HepG2 (cell line): Measurements from ENCODE around the gene PYGO2. TPM values are rescaled to one million over a fixed set of nuclear protein-coding genes. Genes with fewer than 3 reads are reported as not detected.
A peak's percentile ranks its signal among the peaks of the same experiment; 100 is the strongest.

Experiments used
- DMAP1 ChIP-seq: IDR thresholded peaks from 2 replicates; pipeline ENCODE4 v1.6.1; 2016
- NR3C1 ChIP-seq: sonication (generic); formaldehyde crosslinking; IDR thresholded peaks from 2 replicates; pipeline ENCODE4 v1.4.0; 2020; ENCODE audit warnings: missing genetic modification reagents
- TBP ChIP-seq: sonication (generic); formaldehyde crosslinking; IDR thresholded peaks from 2 replicates; pipeline ENCODE4 v1.5.0; 2020; ENCODE audit warnings: missing genetic modification reagents
- ZNF780A ChIP-seq: sonication (generic); formaldehyde crosslinking; IDR thresholded peaks from 2 replicates; pipeline ENCODE4 v1.8.0; 2022; ENCODE audit warnings: mild to moderate bottlenecking, missing genetic modification reagents, moderate library complexity
- ZNF841 ChIP-seq: sonication (generic); formaldehyde crosslinking; IDR thresholded peaks from 2 replicates; pipeline ENCODE4 v1.8.1; 2023; ENCODE audit warnings: missing genetic modification reagents, borderline replicate concordance
- ZSCAN21 ChIP-seq: sonication (generic); formaldehyde crosslinking; IDR thresholded peaks from 2 replicates; pipeline ENCODE4 v1.8.0; 2022; ENCODE audit warnings: mild to moderate bottlenecking, missing genetic modification reagents, moderate library complexity, borderline replicate concordance
- ZSCAN30 ChIP-seq: sonication (generic); formaldehyde crosslinking; IDR thresholded peaks from 2 replicates; pipeline ENCODE4 v1.5.0; 2020; ENCODE audit warnings: mild to moderate bottlenecking, missing genetic modification reagents
- polyA plus RNA-seq, 8 experiments: library from polyadenylated mRNA; depleted of rRNA in 3 of 8; stranded (reverse) in 7 of 8; unstranded in 1 of 8; fragments of >200 nt; fragmentation: Illumina TruSeq in 4 of 8; extraction: Trizol in 4 of 8; gene quantifications; 2 replicates each; pipeline versions ENCODE4 v1.2.1 to v1.2.3, GENCODE V29; 2011 to 2016; ENCODE audit warnings: low read depth in 4 of 8, missing spikeins in 1 of 8, mixed read lengths in 1 of 8; ENCODE audit not compliant: insufficient read depth in 1 of 8
- total RNA-seq, 5 experiments: library from RNA; depleted of rRNA; stranded (reverse); fragments of >200 nt; fragmentation: Illumina TruSeq; extraction: Trizol; gene quantifications; 2 replicates each; pipeline ENCODE4 v1.2.3, GENCODE V29; 2016; ENCODE audit warnings: low read depth in 1 of 5
- TF ChIP-seq, protein P1 (sequence below), 2 experiments: IDR thresholded peaks; 2 replicates each; pipeline ENCODE4 v1.6.1; 2011 to 2012; ENCODE audit warnings: low read length in 2 of 2, borderline replicate concordance in 1 of 2, low read depth in 1 of 2, mild to moderate bottlenecking in 1 of 2, moderate library complexity in 1 of 2
- TF ChIP-seq, protein P2 (sequence below): sonication (generic); formaldehyde crosslinking; IDR thresholded peaks from 2 replicates; pipeline ENCODE4 v1.4.0; 2020; ENCODE audit warnings: missing genetic modification reagents, borderline replicate concordance
- TF ChIP-seq, protein P3 (sequence below): sonication (generic); formaldehyde crosslinking; IDR thresholded peaks from 2 replicates; pipeline ENCODE4 v1.5.0; 2020; ENCODE audit warnings: mild to moderate bottlenecking, missing genetic modification reagents, borderline replicate concordance
- TF ChIP-seq, protein P4 (sequence below): sonication (generic); formaldehyde crosslinking; IDR thresholded peaks from 2 replicates; pipeline ENCODE4 v1.4.0; 2020; ENCODE audit warnings: mild to moderate bottlenecking, missing genetic modification reagents
- TF ChIP-seq, protein P5 (sequence below): sonication (generic); formaldehyde crosslinking; IDR thresholded peaks from 2 replicates; pipeline ENCODE4 v1.8.0; 2023; ENCODE audit warnings: mild to moderate bottlenecking, missing genetic modification reagents

The PYGO2 gene
- total and polyA plus RNA-seq, 2 of the 13 experiments (the other 11 are each of a cell fraction or from before 2014, with no cell fraction given): 20.3 to 21.8 TPM

DNA sequence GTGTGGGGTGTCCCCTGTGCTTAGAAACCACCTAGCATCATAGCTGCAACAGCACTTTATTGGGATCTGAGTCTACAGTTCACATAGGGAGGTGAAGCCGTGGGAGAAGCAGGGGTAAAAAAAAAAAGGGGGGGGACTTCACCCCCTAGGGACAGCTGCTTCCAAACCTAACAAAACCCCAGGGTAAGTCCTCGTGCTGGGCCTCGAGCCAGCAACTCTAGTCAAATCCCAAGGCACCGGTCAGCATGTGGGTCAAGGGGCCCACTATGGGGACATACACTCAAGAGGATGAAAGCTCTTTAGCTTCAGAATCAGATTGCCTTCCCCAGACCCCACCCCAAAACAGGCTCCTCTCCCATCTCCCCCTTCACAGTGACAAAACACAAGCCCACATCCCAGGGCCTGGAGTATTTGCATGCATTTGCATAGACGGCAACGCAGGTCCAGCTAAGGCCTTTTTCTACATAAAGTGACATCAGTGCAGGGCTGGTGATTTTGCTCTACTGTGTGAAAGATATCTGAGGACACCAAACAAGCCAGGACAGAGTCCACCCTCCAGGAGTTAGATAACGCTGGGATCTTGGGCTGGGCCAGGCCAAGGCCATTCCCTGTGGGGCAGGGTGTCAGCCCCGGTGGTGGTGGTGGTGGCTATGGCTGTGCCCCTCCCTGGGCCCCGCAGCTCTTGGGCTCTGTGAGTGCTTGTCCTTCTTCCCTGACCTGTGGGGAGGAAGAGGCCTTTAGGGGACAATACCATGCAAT, 17.0 kb downstream of the PYGO2 start (continued):
- TF ChIP-seq, protein P1, sequence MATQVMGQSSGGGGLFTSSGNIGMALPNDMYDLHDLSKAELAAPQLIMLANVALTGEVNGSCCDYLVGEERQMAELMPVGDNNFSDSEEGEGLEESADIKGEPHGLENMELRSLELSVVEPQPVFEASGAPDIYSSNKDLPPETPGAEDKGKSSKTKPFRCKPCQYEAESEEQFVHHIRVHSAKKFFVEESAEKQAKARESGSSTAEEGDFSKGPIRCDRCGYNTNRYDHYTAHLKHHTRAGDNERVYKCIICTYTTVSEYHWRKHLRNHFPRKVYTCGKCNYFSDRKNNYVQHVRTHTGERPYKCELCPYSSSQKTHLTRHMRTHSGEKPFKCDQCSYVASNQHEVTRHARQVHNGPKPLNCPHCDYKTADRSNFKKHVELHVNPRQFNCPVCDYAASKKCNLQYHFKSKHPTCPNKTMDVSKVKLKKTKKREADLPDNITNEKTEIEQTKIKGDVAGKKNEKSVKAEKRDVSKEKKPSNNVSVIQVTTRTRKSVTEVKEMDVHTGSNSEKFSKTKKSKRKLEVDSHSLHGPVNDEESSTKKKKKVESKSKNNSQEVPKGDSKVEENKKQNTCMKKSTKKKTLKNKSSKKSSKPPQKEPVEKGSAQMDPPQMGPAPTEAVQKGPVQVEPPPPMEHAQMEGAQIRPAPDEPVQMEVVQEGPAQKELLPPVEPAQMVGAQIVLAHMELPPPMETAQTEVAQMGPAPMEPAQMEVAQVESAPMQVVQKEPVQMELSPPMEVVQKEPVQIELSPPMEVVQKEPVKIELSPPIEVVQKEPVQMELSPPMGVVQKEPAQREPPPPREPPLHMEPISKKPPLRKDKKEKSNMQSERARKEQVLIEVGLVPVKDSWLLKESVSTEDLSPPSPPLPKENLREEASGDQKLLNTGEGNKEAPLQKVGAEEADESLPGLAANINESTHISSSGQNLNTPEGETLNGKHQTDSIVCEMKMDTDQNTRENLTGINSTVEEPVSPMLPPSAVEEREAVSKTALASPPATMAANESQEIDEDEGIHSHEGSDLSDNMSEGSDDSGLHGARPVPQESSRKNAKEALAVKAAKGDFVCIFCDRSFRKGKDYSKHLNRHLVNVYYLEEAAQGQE (IDR thresholded peaks at IDR 0.05; ENCODE audit: borderline replicate concordance in 1 of 2, low read depth in 1 of 2, low read length in 2 of 2): no peak
- TF ChIP-seq ZSCAN30: no peak
- no peak for TF ChIP-seq NR3C1 (CRISPR knock-in tag)
- TF ChIP-seq, protein P2, sequence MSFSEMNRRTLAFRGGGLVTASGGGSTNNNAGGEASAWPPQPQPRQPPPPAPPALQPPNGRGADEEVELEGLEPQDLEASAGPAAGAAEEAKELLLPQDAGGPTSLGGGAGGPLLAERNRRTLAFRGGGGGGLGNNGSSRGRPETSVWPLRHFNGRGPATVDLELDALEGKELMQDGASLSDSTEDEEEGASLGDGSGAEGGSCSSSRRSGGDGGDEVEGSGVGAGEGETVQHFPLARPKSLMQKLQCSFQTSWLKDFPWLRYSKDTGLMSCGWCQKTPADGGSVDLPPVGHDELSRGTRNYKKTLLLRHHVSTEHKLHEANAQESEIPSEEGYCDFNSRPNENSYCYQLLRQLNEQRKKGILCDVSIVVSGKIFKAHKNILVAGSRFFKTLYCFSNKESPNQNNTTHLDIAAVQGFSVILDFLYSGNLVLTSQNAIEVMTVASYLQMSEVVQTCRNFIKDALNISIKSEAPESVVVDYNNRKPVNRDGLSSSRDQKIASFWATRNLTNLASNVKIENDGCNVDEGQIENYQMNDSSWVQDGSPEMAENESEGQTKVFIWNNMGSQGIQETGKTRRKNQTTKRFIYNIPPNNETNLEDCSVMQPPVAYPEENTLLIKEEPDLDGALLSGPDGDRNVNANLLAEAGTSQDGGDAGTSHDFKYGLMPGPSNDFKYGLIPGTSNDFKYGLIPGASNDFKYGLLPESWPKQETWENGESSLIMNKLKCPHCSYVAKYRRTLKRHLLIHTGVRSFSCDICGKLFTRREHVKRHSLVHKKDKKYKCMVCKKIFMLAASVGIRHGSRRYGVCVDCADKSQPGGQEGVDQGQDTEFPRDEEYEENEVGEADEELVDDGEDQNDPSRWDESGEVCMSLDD (CRISPR knock-in tag): peak; percentile 12; the same call in 1 of the 2 replicates
- TF ChIP-seq, protein P3, sequence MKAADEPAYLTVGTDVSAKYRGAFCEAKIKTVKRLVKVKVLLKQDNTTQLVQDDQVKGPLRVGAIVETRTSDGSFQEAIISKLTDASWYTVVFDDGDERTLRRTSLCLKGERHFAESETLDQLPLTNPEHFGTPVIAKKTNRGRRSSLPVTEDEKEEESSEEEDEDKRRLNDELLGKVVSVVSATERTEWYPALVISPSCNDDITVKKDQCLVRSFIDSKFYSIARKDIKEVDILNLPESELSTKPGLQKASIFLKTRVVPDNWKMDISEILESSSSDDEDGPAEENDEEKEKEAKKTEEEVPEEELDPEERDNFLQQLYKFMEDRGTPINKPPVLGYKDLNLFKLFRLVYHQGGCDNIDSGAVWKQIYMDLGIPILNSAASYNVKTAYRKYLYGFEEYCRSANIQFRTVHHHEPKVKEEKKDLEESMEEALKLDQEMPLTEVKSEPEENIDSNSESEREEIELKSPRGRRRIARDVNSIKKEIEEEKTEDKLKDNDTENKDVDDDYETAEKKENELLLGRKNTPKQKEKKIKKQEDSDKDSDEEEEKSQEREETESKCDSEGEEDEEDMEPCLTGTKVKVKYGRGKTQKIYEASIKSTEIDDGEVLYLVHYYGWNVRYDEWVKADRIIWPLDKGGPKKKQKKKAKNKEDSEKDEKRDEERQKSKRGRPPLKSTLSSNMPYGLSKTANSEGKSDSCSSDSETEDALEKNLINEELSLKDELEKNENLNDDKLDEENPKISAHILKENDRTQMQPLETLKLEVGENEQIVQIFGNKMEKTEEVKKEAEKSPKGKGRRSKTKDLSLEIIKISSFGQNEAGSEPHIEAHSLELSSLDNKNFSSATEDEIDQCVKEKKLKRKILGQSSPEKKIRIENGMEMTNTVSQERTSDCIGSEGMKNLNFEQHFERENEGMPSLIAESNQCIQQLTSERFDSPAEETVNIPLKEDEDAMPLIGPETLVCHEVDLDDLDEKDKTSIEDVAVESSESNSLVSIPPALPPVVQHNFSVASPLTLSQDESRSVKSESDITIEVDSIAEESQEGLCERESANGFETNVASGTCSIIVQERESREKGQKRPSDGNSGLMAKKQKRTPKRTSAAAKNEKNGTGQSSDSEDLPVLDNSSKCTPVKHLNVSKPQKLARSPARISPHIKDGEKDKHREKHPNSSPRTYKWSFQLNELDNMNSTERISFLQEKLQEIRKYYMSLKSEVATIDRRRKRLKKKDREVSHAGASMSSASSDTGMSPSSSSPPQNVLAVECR (CRISPR knock-in tag): peak; percentile 68; the same call in 1 of the 2 replicates
- no peak for TF ChIP-seq TBP (CRISPR knock-in tag)
- TF ChIP-seq ZSCAN21 (CRISPR knock-in tag): peak; percentile 27; the same call in 1 of the 2 replicates
- TF ChIP-seq ZNF841 (CRISPR knock-in tag): no peak
- TF ChIP-seq, protein P4, sequence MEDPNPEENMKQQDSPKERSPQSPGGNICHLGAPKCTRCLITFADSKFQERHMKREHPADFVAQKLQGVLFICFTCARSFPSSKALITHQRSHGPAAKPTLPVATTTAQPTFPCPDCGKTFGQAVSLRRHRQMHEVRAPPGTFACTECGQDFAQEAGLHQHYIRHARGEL: no peak
- TF ChIP-seq ZNF780A: no peak
- TF ChIP-seq, protein P5, sequence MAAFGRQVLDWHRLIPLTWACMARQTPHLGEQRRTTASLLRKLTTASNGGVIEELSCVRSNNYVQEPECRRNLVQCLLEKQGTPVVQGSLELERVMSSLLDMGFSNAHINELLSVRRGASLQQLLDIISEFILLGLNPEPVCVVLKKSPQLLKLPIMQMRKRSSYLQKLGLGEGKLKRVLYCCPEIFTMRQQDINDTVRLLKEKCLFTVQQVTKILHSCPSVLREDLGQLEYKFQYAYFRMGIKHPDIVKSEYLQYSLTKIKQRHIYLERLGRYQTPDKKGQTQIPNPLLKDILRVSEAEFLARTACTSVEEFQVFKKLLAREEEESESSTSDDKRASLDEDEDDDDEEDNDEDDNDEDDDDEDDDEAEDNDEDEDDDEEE (CRISPR knock-in tag): no peak; the same call in 1 of the 2 replicates
- peak; percentile 45; the same call in 1 of the 2 replicates for TF ChIP-seq DMAP1 (CRISPR knock-in tag)
